ENCODE results near the gene LMAN2L.

Gene LMAN2L

DNA sequence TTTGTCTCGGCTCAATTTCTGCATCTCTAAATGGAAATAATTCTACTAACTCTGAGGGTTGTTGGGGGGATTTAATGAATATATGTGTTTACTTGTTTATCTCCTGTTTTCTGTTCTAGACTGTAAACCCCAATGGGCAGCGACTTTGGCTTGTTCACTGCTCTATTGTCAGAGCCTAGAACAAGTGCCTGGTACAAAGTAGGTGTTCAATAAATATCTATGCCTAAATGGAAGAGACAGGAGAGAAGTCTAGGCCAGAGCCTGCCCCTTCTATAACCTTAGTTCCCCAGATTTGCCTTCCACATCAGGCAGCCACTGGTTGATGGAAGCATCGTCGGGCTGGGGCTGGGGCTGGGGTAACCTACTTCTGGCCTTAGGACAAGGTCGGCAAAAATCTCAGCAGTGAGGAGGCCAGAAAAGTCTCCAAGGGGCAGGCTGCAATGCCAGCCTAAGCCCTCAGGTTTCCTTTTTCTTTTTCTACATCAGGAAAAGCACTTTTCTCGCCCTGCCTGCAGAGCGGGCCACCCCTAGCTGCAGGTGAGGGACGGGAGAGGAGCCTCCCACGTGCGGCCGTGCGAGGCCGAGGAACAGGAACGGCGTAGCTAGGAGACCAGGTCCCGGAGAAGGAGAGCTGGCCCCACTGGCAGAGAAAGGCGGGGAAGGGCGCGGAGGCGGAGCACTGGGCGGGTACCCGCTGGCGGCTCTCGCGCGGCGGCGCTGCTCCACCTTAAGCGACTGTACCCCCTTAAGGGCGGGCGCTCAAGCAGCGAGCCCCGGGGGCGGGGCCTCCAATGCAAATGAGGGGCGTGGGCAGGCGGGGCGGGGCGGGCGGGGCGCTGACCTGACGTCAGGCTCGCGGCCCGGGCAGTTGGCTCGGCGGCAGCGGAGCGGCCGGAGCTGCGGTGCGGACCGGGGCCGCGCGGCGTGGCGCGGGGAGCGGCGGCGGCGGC is 20.4 kb upstream of the LMAN2L start, which contains the start of gene CNNM4:
Gene CNNM4 (plus strand): TSS at position 867 of the 950 bp plus-strand sequence. CDS start 98 bp downstream, outside the sequence.
- DNase-seq = peak; percentile 96

DNA sequence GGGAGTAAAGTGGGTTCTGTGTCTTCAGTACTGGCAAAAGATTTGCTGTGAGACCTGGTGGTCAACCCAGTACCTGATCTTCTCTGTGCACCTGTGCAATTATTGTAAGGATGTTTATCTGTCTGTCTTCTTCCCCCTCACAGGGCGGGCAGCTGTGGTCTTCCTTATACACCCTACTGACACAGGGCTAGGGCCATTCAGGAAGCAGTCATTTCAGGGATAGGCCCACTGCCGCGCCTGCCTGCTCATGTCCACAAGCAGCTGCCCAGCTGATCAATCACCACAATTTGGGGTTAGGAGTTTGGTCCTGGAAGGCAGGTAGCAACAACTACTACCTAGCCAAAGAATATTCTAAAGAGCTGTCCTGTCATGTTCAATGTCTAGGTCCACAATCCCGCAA is 19.7 kb upstream of the LMAN2L start:
- DNase-seq = no peak

DNA sequence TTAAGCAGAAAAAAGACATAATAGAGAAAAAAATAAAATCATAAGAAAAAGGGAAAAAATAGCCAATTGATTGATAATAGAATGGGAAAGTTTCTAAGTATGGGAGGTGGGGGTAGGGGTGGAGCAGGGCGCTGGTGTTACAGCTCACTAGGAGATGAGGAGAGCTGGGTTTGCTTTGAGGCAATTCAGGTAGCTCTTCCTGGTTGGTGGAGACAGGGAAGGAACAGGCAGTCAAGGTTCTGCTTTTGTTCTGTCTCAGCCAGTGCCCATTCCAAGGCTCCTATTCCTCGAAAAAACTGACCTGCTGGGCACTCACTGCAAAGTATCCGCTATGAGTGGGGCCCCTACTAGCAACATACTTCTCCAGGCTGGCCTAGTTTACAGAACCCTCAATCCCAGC is 19.1 kb upstream of the LMAN2L start:
- no peak for DNase-seq

- no peak for DNase-seq
Measured at GRCh38 chr2:96757477-96757860, 17.6 kb upstream of the LMAN2L start.

DNA sequence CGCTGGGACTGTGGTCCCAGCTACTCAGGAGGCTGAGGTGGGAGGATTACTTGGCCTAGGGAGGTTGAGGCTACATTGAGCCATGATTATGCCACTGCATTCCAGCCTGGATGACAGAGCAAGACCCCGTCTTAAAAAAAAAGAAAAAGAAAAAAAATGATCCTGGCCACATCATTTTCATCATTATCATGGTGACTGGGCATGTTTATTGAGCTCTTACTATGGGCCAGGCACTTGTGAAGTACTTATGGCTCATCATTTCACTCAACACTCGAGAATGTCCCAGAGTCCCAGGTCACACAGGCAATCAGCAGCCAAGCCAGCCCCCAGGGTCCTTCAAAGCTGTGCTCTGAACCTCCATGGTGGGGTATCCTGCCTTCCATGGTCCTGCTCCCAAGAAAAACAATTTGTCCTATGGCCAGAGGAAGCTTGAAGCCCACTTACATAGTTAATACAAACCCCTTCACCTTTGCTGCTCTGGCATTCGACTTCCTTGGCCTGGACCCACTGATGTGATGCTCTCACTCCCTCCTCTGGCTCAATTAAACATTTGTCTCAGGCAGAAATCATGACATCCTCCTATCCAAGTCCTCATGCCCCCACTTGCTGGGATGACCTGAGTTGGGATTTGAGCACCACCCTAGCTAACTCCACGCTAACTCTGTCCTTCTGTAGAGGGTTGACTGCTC is 17.1 kb upstream of the LMAN2L start:
- no peak for DNase-seq

DNA sequence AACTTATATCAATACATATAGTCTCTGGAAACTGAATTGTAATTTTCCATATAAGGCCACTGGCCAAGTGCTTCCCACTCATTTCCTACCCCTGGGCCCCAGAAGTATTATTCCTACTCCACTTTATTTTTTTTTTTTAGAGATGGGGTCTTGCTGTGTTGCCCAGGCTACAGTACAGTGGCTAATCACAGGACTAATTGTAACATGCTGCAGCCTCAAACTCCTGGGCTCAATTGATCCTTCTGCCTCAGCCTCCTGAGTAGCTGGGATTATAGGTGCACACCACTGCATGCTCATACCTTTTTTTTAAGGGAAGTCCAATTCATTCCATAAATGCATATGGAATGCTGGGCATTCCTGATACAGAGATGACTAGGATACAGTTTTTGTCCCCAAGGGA is 14.5 kb upstream of the LMAN2L start:
- no peak for DNase-seq

DNA sequence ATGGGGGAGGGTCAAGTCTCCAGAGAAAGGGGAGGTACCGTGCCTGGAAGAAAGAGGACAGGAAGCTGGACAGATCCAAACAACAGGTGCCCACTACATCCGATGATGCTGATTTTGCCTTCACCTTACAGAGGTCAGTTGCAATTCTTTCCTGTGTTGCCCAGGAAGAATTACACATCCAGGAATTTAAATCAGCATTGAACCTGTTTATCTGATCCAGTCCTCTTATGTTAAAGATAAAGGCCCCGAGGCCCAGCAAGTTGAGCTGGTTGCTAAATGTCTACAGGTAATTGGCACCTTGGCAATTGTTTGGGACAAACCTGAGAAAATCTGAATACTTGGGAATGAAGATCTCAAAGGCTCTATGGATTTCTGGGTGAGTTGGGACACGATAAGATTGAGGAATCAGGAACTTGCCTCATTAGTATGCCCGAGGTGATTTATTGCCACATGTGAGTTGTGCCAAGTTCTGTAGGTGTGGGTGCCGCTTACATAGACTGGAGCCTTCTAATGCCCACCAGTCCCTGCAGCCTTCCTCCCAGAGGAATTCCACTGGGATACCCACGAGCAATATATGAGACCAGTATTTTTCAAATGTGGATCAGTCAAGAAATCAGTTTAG is 13.9 kb upstream of the LMAN2L start:
- DNase-seq = no peak

DNA sequence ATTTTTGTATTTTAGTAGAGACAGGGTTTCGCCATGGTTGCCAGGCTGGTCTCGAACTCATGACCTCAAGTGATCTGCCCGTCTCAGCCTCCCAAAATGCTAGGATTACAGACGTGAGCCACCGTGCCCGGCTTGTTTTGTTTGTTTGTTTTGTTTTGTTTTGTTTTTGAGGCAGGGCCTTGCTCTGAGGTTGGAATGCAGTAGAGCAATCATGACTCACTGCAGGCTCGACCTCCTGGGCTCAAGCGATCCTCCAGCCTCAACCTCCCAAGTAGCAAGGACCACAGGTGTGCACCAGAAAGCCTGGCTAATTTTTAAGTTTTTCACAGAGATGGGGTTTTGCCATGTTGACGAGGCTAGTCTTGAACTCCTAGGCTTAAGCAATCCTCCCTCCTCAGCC is 11.9 kb upstream of the LMAN2L start:
- no peak for DNase-seq

- no peak for DNase-seq
Measured at GRCh38 chr2:96747061-96747617, 7.3 kb upstream of the LMAN2L start.

DNA sequence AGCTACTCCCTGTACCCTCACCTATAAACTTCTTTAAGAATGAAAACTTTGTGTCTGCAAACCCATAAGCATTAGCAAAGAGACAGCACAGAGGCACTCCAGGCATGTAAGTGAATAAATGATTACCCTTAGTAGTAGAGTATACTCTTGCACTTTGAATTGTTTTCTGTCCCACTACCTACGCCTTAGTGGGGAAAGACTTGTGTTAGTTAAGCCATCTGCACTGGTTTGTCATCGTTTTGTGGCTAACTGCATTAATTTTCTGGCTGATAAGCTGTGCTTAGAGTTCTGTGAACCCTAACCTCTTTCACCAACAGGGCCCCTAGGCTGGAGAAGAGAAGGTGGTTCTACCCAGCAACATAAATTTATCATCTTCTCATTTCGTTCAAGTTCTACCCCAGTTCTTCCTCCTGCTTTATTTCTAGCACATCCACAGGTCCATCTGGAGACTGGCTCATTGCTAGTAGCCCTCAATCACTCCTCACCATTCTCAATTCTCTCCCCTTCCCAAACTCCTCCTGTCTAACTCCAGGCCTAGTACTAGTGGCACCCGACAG is 710 bp downstream of the LMAN2L start:
- DNase-seq = no peak

DNA sequence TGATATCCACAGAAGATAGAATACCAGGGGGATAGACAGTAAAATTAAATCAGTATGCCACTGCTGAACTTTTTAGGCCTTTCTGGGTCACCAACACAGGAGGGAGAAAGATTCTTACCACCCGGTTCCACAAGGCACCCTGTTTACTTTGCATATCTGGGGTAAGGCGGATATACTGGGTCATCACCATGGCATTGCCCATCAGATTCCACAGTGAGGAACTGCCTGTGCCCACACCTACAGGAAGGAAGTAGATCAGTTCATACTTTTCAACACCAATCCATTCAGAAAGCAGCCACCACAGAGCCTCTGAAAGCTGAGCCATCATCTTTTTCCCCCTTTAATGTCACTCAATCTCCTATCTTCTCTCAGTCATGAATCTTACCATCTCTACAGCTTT is 2.0 kb downstream of the LMAN2L start:
- no peak for DNase-seq

GRCh38 chr2:96737251-96737650 is 2.6 kb downstream of the LMAN2L start:
- no peak for DNase-seq

GRCh38 chr2:96734880-96735583 is 4.8 kb downstream of the LMAN2L start:
- DNase-seq = no peak

DNA sequence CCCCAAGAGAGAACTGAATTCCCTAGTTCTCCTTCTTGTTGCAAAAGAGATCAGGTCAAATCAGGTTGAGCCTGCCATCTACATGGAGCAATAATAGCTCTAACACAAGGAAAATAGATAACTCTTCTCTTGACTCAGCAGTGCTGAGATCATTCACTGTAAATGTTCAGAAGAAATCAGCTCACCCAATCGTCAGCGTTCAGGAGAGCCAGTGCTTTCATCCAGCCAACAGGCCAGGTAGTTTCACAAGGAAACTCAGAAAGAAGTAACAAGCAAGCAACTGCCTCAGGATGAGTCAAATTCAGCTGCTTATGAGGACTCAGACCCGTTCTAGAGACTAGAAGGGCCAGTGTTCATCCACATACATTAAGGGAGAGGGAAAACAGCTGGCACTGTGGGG is 5.9 kb downstream of the LMAN2L start:
- no peak for DNase-seq

DNA sequence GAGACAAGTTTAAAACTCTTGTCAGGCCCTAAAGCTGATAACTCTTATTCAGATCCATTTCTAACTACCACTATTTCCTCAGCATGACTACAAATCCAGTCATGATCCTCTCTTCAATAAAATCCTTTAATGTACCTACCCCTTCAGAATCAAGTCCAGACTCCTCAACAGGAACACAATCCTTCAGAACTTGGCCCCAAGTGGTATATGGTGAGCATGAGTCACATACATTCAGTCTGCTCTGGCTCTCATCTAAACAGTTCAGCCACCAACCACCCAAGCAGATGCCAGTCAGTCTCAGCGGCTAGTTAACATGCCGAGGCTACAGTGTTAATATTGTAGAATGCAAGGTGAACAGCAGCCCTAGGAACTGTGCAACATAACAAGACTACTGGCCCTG is 9.7 kb downstream of the LMAN2L start:
- DNase-seq = no peak

- DNase-seq = no peak
Measured at GRCh38 chr2:96729748-96730147, 10.1 kb downstream of the LMAN2L start.

DNA sequence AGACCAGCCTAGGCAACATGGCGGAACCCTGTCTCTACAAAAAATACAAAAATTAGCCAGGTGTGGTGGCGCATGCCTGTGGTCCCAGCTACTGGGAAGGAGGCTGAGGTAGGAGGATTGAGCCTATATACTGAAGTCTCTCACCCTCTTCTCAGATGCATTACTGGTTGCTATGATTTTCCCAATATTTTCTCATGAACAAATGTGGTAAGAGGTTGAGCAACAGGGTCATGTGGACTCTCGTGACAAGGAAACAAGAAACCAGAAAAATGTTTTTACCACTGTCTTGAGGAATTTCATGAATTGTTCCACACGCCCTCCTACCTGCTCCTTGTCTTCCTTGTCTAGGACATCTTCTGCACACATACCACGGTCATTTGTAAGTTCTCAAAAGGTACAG is 12.4 kb downstream of the LMAN2L start:
- DNase-seq = no peak

DNA sequence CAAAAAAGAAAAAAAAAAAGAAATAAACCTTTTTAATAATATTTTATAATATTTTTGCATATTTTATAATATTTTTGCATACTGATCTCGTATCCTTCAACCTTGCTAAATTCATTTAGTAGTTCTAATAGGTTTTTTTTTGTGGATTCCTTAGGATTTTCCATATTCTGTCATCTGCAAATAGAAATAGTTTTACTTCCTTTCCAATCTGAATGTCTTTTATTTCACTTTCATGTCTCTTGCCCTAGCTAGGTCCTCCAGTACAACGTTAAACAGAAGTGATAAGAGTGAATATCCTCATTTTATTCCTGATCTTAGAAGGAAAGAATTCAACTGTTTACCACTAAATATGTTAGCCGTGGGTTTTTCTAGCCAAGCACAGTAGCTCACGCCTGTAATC is 13.7 kb downstream of the LMAN2L start:
- no peak for DNase-seq

- no peak for DNase-seq
Measured at GRCh38 chr2:96716388-96716787, 23.5 kb downstream of the LMAN2L start.

DNA sequence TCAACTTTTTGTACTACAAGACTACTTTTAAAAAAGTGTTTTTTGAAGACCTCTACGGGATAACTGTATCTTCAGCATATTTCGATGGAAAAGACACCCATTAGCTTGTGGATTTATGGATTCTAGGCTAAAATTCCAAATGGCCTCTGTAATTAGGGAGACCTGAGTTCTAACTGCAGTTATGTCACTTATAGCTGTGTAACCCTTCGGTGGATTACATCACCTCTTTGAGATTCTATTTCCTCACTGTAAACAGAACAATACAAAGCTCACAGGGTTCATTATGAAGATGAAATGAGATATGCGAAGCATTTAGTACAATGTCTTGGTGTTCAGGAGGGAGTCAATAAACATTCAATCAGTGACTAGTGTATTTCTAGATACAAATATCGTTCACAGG is 24.2 kb downstream of the LMAN2L start:
- DNase-seq = no peak

DNA sequence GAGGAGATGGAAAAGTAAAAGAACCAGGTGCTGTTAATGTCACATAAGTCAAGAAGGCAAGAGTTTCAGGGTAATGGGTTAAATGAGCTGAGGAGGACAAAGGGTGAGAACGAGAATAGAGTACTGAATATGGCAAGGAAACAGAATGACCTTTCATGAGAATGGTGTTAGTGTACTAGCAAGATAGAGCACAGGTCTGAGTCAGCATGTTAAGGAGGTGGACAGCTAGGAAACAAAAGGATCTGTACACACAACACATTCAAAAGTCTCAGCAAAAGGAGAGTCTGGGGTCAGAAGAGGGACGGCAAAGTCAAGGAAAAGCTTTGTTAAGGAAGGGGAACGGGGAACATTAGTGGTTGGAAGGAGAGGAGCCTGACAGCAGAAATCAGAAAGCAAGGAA is 28.9 kb downstream of the LMAN2L start:
- no peak for DNase-seq

GRCh38 chr2:96703021-96703751 is 36.7 kb downstream of the LMAN2L start:
- DNase-seq = no peak

Data from stimulated activated CD4-positive, alpha-beta T cell treated with anti-CD3 and anti-CD28 coated beads, Interleukin-15, amount 100 ng/mL, for 24 hours (primary cell).